Prostate gland (tissue), 2 donors: Measurements from ENCODE around the gene KCNT2.

ENCODE experiments used
- CTCF ChIP-seq, 4 experiments: fragments of 200-600 bp in 2 of 4; fragments of 450-650 bp in 2 of 4; sonication (generic) in 2 of 4; IDR thresholded peaks; 1 replicate in 3 of 4; 2 replicates in 1 of 4; pipeline ENCODE4 v1.5.1; 2016 to 2019; ENCODE audit warnings: antibody characterized with exemption in 4 of 4, mild to moderate bottlenecking in 2 of 4, moderate library complexity in 2 of 4
- POLR2A ChIP-seq: fragments of 450-650 bp; IDR thresholded peaks from one replicate; pipeline ENCODE4 v1.6.1; 2016; ENCODE audit warnings: antibody characterized with exemption, mild to moderate bottlenecking
- POLR2AphosphoS5 ChIP-seq: sonication (generic); formaldehyde crosslinking; IDR thresholded peaks from one replicate; pipeline ENCODE4 v1.6.1; 2017; ENCODE audit warnings: antibody characterized with exemption

- no peak for TF ChIP-seq CTCF (IDR thresholded peaks at IDR 0.05)
- TF ChIP-seq POLR2AphosphoS5, result no peak
- no peak for TF ChIP-seq POLR2A
Measured at GRCh38 chr1:196407358-196408051, 200.7 kb downstream of the KCNT2 start.
